Kidney (tissue), 14 donors: ENCODE data around the gene B4GALNT3. TPM values are rescaled to one million over a fixed set of nuclear protein-coding genes. Genes with fewer than 3 reads are reported as not detected.

Source experiments
- DNase-seq, 5 donors: peaks; one replicate each; pipeline ENCODE4 v3.0.0-alpha.2; 2013 to 2020
- FAIRE-seq: peaks from 2 replicates; lab custom pipeline; 2012; peaks lifted over from hg19 to GRCh38; lab: Jason Lieb, UNC
- H3K27ac ChIP-seq, 2 donors: one replicate each; pipeline ENCODE4 v1.7.0; 2013; ENCODE audit warnings: low read depth in 2 of 2, low read length in 2 of 2, inconsistent platforms in 1 of 2
- H3K27me3 ChIP-seq: one replicate; pipeline ENCODE4 v1.7.1; 2013; ENCODE audit warnings: low read length, inconsistent platforms; ENCODE audit not compliant: control insufficient read depth, insufficient read depth
- H3K36me3 ChIP-seq, 3 donors: one replicate each; pipeline versions ENCODE4 v1.7.0 to v1.7.1; 2013; ENCODE audit warnings: low read length in 3 of 3, control low read depth in 1 of 3, inconsistent platforms in 1 of 3; ENCODE audit not compliant: insufficient read depth in 3 of 3, control insufficient read depth in 2 of 3
- H3K4me1 ChIP-seq, 3 donors: one replicate each; pipeline versions ENCODE4 v1.7.0 to v1.7.1; 2013; ENCODE audit warnings: low read length in 3 of 3, inconsistent platforms in 1 of 3, low read depth in 1 of 3; ENCODE audit not compliant: control insufficient read depth in 2 of 3, insufficient read depth in 2 of 3
- H3K4me3 ChIP-seq, 3 donors: one replicate each; pipeline versions ENCODE4 v1.7.0 to v1.8.1; 2013; ENCODE audit warnings: low read length in 3 of 3, control low read depth in 1 of 3, inconsistent platforms in 1 of 3
- H3K9ac ChIP-seq, 3 donors: one replicate each; pipeline versions ENCODE4 v1.7.0 to v1.7.1; 2013; ENCODE audit warnings: low read length in 3 of 3, control low read depth in 1 of 3, inconsistent platforms in 1 of 3
- H3K9me3 ChIP-seq, 3 donors: one replicate each; pipeline versions ENCODE4 v1.7.0 to v1.7.1; 2013; ENCODE audit warnings: low read length in 3 of 3, control low read depth in 1 of 3, inconsistent platforms in 1 of 3; ENCODE audit not compliant: control insufficient read depth in 2 of 3, insufficient read depth in 1 of 3
- intact Hi-C: fragments of 100-400 bp; cut with DNase I; formaldehyde crosslinking; loops from one replicate; pipeline ENCODE4 v1.11.1; 2022
- polyA plus RNA-seq: library from polyadenylated mRNA; stranded (reverse); fragments of 350-450 nt; fragmentation: Illumina TruSeq; extraction: RNeasy Lipid Tissue Mini Kit (QIAGEN cat#74804); gene quantifications from one replicate; pipeline ENCODE4 v1.2.3, GENCODE V29; 2014; ENCODE audit warnings: low read depth, low replicate concordance; ENCODE audit not compliant: insufficient read depth
- total RNA-seq: library from RNA; stranded (reverse); fragmentation: NEBNext Ultra II Directional; extraction: Animal tissue kit (Norgen Biotek cat#: 25700); gene quantifications from one replicate; pipeline ENCODE4 v1.2.1, GENCODE V29; 2021
- TF ChIP-seq, protein P1 (sequence below): IDR thresholded peaks from 3 replicates; pipeline ENCODE4 v1.5.1; 2012; ENCODE audit warnings: mild to moderate bottlenecking, moderate library complexity, borderline replicate concordance; ENCODE audit not compliant: insufficient read depth; ENCODE audit errors: extremely low read depth
- donor health status: control.
- donor health status: control.
- donor health status: control.
- donor health status: control.
- donor health status: control.
- donor health status: DM: yes; HTN: yes; CAD: no.
- donor health status: Normal renal cell carcinoma (clear cell type).

The B4GALNT3 gene
- total and polyA plus RNA-seq, 2 donors from 2014 or later = 11.3 to 12.5 TPM

DNA sequence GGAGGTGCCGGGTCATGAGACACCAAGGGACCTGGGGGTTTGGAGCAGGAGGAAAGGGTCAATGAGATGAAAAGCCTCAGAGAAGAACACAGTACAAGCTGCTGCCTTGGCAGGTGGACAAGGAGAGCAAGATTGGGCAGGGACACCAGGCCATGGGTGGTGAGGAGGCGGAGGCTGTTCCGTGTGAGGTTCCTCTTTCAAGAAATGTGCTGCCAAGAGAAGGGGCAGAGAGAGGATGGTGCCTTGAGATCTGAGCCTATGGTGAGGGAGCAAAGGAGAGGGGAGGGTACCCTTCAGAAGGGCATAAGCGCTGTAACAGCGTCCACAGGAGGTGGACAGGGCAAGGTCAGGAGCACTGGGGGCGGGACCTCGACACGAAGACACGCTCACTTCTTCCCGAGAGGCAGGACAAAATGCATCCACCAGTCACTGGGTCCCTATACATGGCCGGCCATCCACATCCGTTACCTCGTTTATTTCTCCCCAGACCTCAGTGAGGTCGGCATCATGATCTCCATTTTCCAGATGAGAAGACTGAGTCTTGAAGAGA is 100.2 kb downstream of the B4GALNT3 start:
- Histone ChIP-seq H3K9ac (no peak overlapping the region), H3K36me3 (no peaks in the 10 kb centered on the region), H3K27me3 (no peaks in the 10 kb centered on the region), H3K4me1 (no peaks in the 10 kb centered on the region), H3K27ac (no peak overlapping the region), H3K4me3 (no peak overlapping the region), H3K9me3 (no peaks in the 10 kb centered on the region)
- no peak for DNase-seq
- TF ChIP-seq, protein P1, sequence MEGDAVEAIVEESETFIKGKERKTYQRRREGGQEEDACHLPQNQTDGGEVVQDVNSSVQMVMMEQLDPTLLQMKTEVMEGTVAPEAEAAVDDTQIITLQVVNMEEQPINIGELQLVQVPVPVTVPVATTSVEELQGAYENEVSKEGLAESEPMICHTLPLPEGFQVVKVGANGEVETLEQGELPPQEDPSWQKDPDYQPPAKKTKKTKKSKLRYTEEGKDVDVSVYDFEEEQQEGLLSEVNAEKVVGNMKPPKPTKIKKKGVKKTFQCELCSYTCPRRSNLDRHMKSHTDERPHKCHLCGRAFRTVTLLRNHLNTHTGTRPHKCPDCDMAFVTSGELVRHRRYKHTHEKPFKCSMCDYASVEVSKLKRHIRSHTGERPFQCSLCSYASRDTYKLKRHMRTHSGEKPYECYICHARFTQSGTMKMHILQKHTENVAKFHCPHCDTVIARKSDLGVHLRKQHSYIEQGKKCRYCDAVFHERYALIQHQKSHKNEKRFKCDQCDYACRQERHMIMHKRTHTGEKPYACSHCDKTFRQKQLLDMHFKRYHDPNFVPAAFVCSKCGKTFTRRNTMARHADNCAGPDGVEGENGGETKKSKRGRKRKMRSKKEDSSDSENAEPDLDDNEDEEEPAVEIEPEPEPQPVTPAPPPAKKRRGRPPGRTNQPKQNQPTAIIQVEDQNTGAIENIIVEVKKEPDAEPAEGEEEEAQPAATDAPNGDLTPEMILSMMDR = no peak
- FAIRE-seq = no peak
- intact Hi-C loops = no loop called here

DNA sequence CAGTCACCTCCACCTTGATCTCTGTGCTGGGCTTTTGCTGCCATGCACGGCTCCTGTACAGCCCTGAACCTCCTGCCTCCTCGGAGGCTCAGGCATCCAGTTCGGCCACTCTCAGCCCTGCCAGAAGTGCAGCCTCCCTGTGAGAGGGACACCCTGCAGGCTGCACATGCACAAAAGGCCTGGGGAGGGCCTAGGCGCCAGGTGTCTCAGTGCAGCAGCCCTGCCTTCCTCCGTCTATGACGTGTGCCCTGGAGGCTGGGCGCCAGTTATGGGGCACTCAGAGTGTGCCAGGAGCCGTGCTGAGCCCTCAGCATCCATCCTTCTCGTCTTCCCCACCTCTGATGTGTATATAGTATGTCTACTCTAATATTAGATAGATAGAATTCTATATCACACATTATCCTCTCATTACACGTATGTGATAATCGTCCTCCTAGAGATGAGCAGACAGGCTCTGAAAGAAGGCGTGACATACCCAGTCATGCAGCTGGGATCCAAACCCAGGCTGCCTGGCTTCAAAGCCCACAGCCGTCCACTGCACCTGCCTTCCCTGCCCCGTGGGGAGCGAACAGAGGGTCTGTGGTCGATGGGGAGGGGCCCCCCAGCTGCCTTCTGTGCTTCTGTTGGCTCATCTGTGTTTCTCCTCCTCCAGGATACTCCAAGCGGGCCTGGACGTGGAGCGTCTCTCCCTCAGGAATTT is 101.1 kb downstream of the B4GALNT3 start:
- intact Hi-C loops = no loop called here

DNA sequence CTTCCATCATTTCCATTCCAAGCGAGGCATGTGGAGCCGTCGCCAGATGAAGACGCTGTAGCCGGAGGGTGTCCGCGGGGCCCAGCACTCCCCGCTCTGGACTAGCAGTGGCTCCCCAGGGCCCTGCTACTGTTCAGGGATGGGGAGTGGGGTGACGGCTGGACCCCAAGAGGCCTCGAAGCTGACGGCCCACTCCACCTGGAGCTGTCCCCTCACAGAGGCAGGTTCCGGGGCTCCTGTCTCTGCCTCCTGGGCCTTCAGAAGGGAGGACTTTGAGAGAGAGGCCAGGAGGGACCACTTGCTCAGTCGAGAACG is 101.6 kb downstream of the B4GALNT3 start:
- Histone ChIP-seq H3K9me3 (no peaks in the 10 kb centered on the region), H3K9ac (no peak overlapping the region), H3K27me3 (no peaks in the 10 kb centered on the region), H3K27ac (no peak overlapping the region), H3K4me1 (no peaks in the 10 kb centered on the region), H3K36me3 (no peaks in the 10 kb centered on the region), H3K4me3 (no peak overlapping the region)
- intact Hi-C loops = no loop called here
- TF ChIP-seq, protein P1 = no peak
- no peak for DNase-seq
- FAIRE-seq = no peak

More for the DNA sequence above, 101.1 kb downstream of the B4GALNT3 start:
- H3K27me3 ChIP-seq = no peaks in the 10 kb centered on the region
- TF ChIP-seq, protein P1 = no peak
- H3K4me3 ChIP-seq = no peak overlapping the region
- H3K27ac ChIP-seq = no peak overlapping the region
- no peaks in the 10 kb centered on the region for H3K4me1 ChIP-seq
- no peak overlapping the region for H3K9ac ChIP-seq
- DNase-seq (no peak), FAIRE-seq (no peak)
- H3K9me3 ChIP-seq = no peaks in the 10 kb centered on the region
- H3K36me3 ChIP-seq = no peaks in the 10 kb centered on the region
